ENCODE measurements around the gene ACOX2. TPM values are rescaled to one million over a fixed set of nuclear protein-coding genes. Genes with fewer than 3 reads are reported as not detected.

ACOX2 gene
- total and polyA plus RNA-seq, 2 of the 13 experiments (the other 11 are each of a cell fraction or from before 2014, with no cell fraction given), result 42.6 to 98.5 TPM

GRCh38 chr3:58480309-58480708, 56.7 kb downstream of the ACOX2 start (continued):
- TF ChIP-seq, protein P1, sequence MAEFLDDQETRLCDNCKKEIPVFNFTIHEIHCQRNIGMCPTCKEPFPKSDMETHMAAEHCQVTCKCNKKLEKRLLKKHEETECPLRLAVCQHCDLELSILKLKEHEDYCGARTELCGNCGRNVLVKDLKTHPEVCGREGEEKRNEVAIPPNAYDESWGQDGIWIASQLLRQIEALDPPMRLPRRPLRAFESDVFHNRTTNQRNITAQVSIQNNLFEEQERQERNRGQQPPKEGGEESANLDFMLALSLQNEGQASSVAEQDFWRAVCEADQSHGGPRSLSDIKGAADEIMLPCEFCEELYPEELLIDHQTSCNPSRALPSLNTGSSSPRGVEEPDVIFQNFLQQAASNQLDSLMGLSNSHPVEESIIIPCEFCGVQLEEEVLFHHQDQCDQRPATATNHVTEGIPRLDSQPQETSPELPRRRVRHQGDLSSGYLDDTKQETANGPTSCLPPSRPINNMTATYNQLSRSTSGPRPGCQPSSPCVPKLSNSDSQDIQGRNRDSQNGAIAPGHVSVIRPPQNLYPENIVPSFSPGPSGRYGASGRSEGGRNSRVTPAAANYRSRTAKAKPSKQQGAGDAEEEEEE (CRISPR knock-in tag; IDR thresholded peaks at IDR 0.05; ENCODE audit: borderline replicate concordance), result no peak

- H3K4me2 ChIP-seq (ENCODE audit: low read depth, low read length), result no peak overlapping the region
- FAIRE-seq (no peak), DNase-seq (ENCODE audit: low spot score) (no peak), ATAC-seq (no peak)
- no TSS peak for BruUV-seq (replicated peaks)
- H3K79me2 ChIP-seq (ENCODE audit: insufficient read depth, low read length), result no peaks in the 10 kb centered on the region
- no peak overlapping the region for H3K4me3 ChIP-seq (replicated peaks in 1 of 3; ENCODE audit: insufficient read depth in 1 of 3, low read depth in 2 of 3, low read length in 3 of 3)
- ChIA-PET CTCF (ENCODE audit: low intra/inter-chr PET ratio, low total read pairs) (no interaction called here), POLR2A (no interaction called here)
- no peak overlapping the region for H2AFZ ChIP-seq (ENCODE audit: low read length)
- WGBS (ENCODE audit: low lambda C conversion rate), result 85% methylated on average over 2 of the region's 2 CpGs
- no peaks in the 10 kb centered on the region for H3K36me3 ChIP-seq (replicated peaks in 1 of 2; ENCODE audit: control insufficient read depth in 1 of 2, insufficient read depth in 2 of 2, low read length in 2 of 2)
- no peak overlapping the region for H3K27ac ChIP-seq (ENCODE audit: extremely low read length, insufficient read depth, low read length)
- H3K9ac ChIP-seq (ENCODE audit: insufficient read depth, low read depth, low read length), result no peak overlapping the region
- H3K9me3 ChIP-seq (ENCODE audit: low read length), result no peaks in the 10 kb centered on the region
- H3K27me3 ChIP-seq (ENCODE audit: control insufficient read depth in 1 of 2, insufficient read depth in 2 of 2, low read length in 2 of 2), result no peaks in the 10 kb centered on the region
- intact Hi-C loops (cut with micrococcal nuclease; ENCODE audit: unreplicated experiment), result no loop called here
- H4K20me1 ChIP-seq (ENCODE audit: insufficient read depth, low read length), result no peaks in the 10 kb centered on the region
- H3K4me1 ChIP-seq (ENCODE audit: insufficient read depth, low read length), result peaks cover 53% of the 10 kb centered on the region
- TF ChIP-seq MYNN (CRISPR knock-in tag; IDR thresholded peaks at IDR 0.05; ENCODE audit: low read depth) (no peak), ADNP (CRISPR knock-in tag; IDR thresholded peaks at IDR 0.05) (no peak), HMG20A (CRISPR knock-in tag; IDR thresholded peaks at IDR 0.05; ENCODE audit: borderline replicate concordance) (no peak), SMAD1 (CRISPR knock-in tag; IDR thresholded peaks at IDR 0.05; ENCODE audit: borderline replicate concordance, low read depth) (no peak), MTF1 (CRISPR knock-in tag; IDR thresholded peaks at IDR 0.05) (no peak), PLSCR1 (CRISPR knock-in tag; IDR thresholded peaks at IDR 0.05; ENCODE audit: borderline replicate concordance) (no peak), ZNF746 (CRISPR knock-in tag; IDR thresholded peaks at IDR 0.05) (no peak), TOE1 (CRISPR knock-in tag; IDR thresholded peaks at IDR 0.05) (no peak), CEBPB (IDR thresholded peaks at IDR 0.05; ENCODE audit: borderline replicate concordance, low read depth, low read length) (no peak), CEBPZ (IDR thresholded peaks at IDR 0.05; ENCODE audit: low read length) (no peak), RELA (CRISPR knock-in tag; IDR thresholded peaks at IDR 0.05) (no peak), ZNF781 (CRISPR knock-in tag; IDR thresholded peaks at IDR 0.05; ENCODE audit: borderline replicate concordance, not compliant biosample characterization) (no peak), ATF7 (IDR thresholded peaks at IDR 0.05) (no peak), ATF7 (CRISPR knock-in tag; IDR thresholded peaks at IDR 0.05) (no peak), ZNF235 (CRISPR knock-in tag; IDR thresholded peaks at IDR 0.05; ENCODE audit: borderline replicate concordance) (no peak)
- TF ChIP-seq, protein P2, sequence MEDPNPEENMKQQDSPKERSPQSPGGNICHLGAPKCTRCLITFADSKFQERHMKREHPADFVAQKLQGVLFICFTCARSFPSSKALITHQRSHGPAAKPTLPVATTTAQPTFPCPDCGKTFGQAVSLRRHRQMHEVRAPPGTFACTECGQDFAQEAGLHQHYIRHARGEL (CRISPR knock-in tag; IDR thresholded peaks at IDR 0.05), result no peak
- in situ Hi-C loops (cut with HindIII; ENCODE audit: extremely low pct_ligation_motif_present, low pct_unique_long_range_greater_than_20kb), result no loop called here
Measured at GRCh38 chr3:58478781-58479180, 58.2 kb downstream of the ACOX2 start.
